Measurements from ENCODE around the gene SLC15A4. TPM values are rescaled to one million over a fixed set of nuclear protein-coding genes. Genes with fewer than 3 reads are reported as not detected.

SLC15A4 gene
- total RNA-seq, 6 experiments from 2014 or later, result 20.2 to 26.4 (median 23.1) TPM

- TF ChIP-seq, protein P1, sequence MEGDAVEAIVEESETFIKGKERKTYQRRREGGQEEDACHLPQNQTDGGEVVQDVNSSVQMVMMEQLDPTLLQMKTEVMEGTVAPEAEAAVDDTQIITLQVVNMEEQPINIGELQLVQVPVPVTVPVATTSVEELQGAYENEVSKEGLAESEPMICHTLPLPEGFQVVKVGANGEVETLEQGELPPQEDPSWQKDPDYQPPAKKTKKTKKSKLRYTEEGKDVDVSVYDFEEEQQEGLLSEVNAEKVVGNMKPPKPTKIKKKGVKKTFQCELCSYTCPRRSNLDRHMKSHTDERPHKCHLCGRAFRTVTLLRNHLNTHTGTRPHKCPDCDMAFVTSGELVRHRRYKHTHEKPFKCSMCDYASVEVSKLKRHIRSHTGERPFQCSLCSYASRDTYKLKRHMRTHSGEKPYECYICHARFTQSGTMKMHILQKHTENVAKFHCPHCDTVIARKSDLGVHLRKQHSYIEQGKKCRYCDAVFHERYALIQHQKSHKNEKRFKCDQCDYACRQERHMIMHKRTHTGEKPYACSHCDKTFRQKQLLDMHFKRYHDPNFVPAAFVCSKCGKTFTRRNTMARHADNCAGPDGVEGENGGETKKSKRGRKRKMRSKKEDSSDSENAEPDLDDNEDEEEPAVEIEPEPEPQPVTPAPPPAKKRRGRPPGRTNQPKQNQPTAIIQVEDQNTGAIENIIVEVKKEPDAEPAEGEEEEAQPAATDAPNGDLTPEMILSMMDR (IDR thresholded peaks at IDR 0.05), result no peak
- Mint-ChIP-seq H3K36me3 (ENCODE audit: low read depth) (peaks cover 34% of the 10 kb centered on the region), H3K27me3 (ENCODE audit: insufficient read depth) (no peaks in the 10 kb centered on the region), H3K9me3 (no peaks in the 10 kb centered on the region), H3K4me1 (ENCODE audit: low read depth) (peaks cover 26% of the 10 kb centered on the region), H3K4me3 (no peak overlapping the region), H3K27ac (no peak overlapping the region)
- DNase-seq, result no peak
Observed at GRCh38 chr12:128790221-128790620, 33.5 kb downstream of the SLC15A4 start.

DNA sequence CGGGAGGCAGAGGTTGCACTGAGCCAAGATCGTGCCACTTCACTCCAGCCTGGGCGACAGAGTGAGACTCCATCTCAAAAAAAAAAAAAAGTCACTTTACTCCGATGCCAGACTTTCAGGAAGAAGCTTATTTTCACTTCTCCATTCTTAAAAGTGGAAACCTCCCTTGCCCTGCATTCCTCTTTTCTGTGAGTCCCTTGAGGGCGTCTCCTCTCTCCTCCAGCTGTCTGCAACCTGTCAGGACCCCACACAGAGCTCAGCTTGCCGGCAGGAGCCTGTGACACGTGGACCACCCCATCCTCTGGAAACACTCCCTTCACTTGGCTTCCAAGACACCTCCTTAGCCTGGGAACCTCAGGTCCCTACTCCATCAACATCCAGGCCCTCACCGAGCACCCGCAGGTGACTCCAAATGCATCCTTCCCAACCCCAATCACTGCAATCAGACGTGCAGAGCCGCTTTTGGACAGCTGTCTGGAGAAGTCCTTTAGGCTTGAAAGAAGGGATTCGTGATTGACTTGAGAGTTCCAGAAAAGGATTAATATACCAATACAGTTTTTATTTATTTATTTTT, 34.3 kb downstream of the SLC15A4 start:
- no peaks in the 10 kb centered on the region for H3K9me3 Mint-ChIP-seq
- no peak overlapping the region; the same call in 1 of the 2 replicates for H3K27ac Mint-ChIP-seq
- no peaks in the 10 kb centered on the region for H3K27me3 Mint-ChIP-seq (ENCODE audit: insufficient read depth)
- peaks cover 28% of the 10 kb centered on the region for H3K4me1 Mint-ChIP-seq (ENCODE audit: low read depth)
- H3K36me3 Mint-ChIP-seq (ENCODE audit: low read depth), result peaks cover 34% of the 10 kb centered on the region
- TF ChIP-seq, protein P1 (IDR thresholded peaks at IDR 0.05), result no peak
- no peak overlapping the region for H3K4me3 Mint-ChIP-seq
- no peak for DNase-seq

- peaks cover 2% of the 10 kb centered on the region; the same call in 1 of the 2 replicates for H3K27me3 Mint-ChIP-seq (ENCODE audit: insufficient read depth)
- no peak overlapping the region for H3K27ac Mint-ChIP-seq
- no peak overlapping the region for H3K4me3 Mint-ChIP-seq
- DNase-seq, result no peak
- H3K36me3 Mint-ChIP-seq (ENCODE audit: low read depth), result peaks cover 22% of the 10 kb centered on the region
- no peaks in the 10 kb centered on the region for H3K9me3 Mint-ChIP-seq
- TF ChIP-seq, protein P1 (IDR thresholded peaks at IDR 0.05), result no peak
- H3K4me1 Mint-ChIP-seq (ENCODE audit: low read depth), result peaks cover 44% of the 10 kb centered on the region
Observed at GRCh38 chr12:128787827-128788226, 35.9 kb downstream of the SLC15A4 start.

DNA sequence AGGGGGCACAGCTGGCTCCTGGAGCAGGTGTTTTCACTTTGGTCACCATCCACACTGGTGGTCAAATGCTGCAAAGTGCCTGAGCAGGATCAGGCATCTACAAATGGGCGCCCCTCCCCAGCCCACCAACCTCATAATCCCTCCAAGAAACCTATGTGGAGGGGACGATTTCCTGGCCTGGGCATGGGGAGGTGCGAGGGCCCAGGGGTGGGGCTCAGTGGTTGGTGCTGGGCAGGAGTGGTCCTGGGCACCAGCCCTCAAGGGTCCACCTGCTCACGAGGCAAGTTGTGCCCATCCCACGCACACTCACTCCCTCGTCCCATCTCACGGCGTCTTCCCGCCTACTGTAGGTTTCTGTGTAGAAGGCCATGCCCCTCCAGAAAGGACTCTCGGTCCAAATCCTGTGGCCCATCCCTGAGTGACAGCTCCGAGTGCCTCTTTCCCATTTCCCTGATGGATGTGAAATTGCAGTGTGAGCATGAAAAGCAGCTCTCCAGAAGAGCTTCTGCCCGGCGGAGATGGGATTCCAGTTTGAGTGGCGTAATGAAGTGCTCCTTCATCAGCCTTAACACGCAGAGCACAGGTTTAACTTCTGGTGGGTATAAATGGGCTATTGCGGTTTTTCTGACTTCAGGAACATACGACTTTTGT, 36.9 kb downstream of the SLC15A4 start:
- Mint-ChIP-seq H3K4me3 (no peak overlapping the region), H3K27me3 (ENCODE audit: insufficient read depth) (peaks cover 2% of the 10 kb centered on the region; the same call in 1 of the 2 replicates), H3K36me3 (ENCODE audit: low read depth) (peaks cover 13% of the 10 kb centered on the region), H3K4me1 (ENCODE audit: low read depth) (peaks cover 40% of the 10 kb centered on the region), H3K27ac (no peak overlapping the region), H3K9me3 (no peaks in the 10 kb centered on the region)
- no peak for DNase-seq
- TF ChIP-seq, protein P1 (IDR thresholded peaks at IDR 0.05), result no peak

GRCh38 chr12:128784030-128784760, 39.6 kb downstream of the SLC15A4 start:
- no peaks in the 10 kb centered on the region for H3K36me3 Mint-ChIP-seq (ENCODE audit: low read depth)
- TF ChIP-seq, protein P1 (IDR thresholded peaks at IDR 0.05), result no peak
- H3K4me1 Mint-ChIP-seq (ENCODE audit: low read depth), result peaks cover 24% of the 10 kb centered on the region
- no peak overlapping the region for H3K27ac Mint-ChIP-seq
- peaks cover 2% of the 10 kb centered on the region; the same call in 1 of the 2 replicates for H3K27me3 Mint-ChIP-seq (ENCODE audit: insufficient read depth)
- DNase-seq, result no peak
- H3K4me3 Mint-ChIP-seq, result no peak overlapping the region
- no peaks in the 10 kb centered on the region for H3K9me3 Mint-ChIP-seq

Data from HFFc6 (cell line).